ENCODE measurements around the gene MAN1C1.

DNA sequence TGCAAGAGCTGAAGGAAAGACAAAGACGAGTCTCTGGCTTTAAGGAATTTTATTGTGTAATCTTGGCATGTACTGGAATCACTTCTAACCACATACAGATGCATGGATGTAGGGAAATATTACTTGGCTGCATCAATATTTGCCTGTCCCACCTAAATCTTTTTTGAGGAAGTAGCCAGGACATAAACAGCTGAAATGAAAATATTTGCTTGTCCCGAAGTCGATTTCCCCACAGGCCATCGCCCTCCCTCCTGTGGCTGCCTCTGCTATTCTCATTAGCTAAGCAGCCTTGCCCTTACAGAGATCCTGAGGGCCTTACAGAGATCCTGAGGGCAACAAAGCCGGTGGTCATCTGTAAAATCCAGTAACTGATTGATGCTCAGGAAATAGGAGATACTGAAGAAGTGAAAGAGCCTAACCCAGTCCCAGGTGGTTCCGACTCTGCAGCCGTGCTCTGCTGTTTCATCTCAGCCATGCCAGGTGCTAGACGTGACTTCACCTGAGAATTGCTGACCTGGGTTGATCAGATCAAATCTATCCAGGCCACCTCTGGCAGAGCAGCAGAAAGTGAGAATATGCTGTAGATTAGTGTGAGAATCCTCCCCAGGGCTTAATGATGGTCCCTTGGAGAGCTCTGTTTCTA, 25.5 kb downstream of the MAN1C1 start:
- TF ChIP-seq, protein P1, sequence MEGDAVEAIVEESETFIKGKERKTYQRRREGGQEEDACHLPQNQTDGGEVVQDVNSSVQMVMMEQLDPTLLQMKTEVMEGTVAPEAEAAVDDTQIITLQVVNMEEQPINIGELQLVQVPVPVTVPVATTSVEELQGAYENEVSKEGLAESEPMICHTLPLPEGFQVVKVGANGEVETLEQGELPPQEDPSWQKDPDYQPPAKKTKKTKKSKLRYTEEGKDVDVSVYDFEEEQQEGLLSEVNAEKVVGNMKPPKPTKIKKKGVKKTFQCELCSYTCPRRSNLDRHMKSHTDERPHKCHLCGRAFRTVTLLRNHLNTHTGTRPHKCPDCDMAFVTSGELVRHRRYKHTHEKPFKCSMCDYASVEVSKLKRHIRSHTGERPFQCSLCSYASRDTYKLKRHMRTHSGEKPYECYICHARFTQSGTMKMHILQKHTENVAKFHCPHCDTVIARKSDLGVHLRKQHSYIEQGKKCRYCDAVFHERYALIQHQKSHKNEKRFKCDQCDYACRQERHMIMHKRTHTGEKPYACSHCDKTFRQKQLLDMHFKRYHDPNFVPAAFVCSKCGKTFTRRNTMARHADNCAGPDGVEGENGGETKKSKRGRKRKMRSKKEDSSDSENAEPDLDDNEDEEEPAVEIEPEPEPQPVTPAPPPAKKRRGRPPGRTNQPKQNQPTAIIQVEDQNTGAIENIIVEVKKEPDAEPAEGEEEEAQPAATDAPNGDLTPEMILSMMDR (IDR thresholded peaks at IDR 0.05): no peak
- no peak for TF ChIP-seq EZH2 (IDR thresholded peaks at IDR 0.05; ENCODE audit: borderline replicate concordance, insufficient read depth, low read depth, low read length, poor library complexity, severe bottlenecking)
